ENCODE measurements around the gene NCAM1. TPM values are rescaled to one million over a fixed set of nuclear protein-coding genes. Genes with fewer than 3 reads are reported as not detected.

NCAM1 gene
- total RNA-seq, 1 donor from 2014 or later, result 3.5 TPM

DNA sequence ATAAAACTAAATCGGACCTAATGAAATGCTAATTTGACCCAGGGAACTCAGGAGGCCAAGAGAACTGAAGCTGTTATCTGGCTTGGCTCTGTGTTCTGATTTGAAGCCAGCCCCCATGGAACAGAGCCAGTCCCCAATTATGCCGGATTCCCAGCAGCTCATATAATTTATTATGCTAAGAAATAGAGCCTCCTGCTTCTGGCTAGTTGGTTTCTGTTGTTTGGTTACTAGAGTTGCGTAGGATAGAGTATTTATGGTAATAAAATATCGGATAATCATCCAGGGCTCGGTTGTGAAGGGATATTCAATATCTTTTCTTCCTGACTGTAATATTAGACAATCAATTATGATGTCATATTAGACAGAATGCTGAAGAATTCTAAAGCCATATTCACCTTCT lies 232.7 kb downstream of the NCAM1 start:
- ATAC-seq (peak in 1 of 2 donors; percentile 16), DNase-seq (no peak)
- Histone ChIP-seq H3K27me3 (ENCODE audit: low read depth) (no peaks in the 10 kb centered on the region), H3K4me1 (peaks cover 15% of the 10 kb centered on the region), H3K27ac (no peak overlapping the region), H3K9me3 (no peaks in the 10 kb centered on the region), H3K36me3 (no peaks in the 10 kb centered on the region), H3K4me3 (no peak overlapping the region)
- intact Hi-C loops (cut with DNase I), result no loop called here
- TF ChIP-seq, protein P1, sequence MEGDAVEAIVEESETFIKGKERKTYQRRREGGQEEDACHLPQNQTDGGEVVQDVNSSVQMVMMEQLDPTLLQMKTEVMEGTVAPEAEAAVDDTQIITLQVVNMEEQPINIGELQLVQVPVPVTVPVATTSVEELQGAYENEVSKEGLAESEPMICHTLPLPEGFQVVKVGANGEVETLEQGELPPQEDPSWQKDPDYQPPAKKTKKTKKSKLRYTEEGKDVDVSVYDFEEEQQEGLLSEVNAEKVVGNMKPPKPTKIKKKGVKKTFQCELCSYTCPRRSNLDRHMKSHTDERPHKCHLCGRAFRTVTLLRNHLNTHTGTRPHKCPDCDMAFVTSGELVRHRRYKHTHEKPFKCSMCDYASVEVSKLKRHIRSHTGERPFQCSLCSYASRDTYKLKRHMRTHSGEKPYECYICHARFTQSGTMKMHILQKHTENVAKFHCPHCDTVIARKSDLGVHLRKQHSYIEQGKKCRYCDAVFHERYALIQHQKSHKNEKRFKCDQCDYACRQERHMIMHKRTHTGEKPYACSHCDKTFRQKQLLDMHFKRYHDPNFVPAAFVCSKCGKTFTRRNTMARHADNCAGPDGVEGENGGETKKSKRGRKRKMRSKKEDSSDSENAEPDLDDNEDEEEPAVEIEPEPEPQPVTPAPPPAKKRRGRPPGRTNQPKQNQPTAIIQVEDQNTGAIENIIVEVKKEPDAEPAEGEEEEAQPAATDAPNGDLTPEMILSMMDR (IDR thresholded peaks at IDR 0.05), result no peak

DNA sequence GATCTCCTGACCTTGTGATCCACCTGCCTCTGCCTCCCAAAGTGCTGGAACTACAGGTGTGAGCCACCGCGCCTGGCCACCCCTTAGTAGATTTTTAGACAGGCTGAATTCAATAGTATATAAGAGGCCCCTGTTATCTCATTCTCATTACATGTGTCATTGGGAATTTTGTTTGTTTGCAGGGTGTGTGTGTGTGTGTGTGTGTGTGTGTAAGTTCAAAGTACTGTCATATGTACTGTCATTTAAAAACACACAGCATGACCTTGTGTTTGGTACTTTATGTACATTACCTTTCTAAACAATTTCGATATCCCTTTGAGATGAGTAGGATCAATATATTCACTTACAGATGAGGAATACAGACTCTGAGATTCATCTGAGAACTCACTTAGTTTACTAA lies 234.5 kb downstream of the NCAM1 start:
- intact Hi-C loops (cut with DNase I), result no loop called here
- H3K27me3 ChIP-seq (ENCODE audit: low read depth), result no peaks in the 10 kb centered on the region
- ATAC-seq, result no peak
- no peak for DNase-seq
- H3K9me3 ChIP-seq, result no peaks in the 10 kb centered on the region
- TF ChIP-seq, protein P1 (IDR thresholded peaks at IDR 0.05), result no peak
- H3K36me3 ChIP-seq, result no peaks in the 10 kb centered on the region
- no peaks in the 10 kb centered on the region for H3K4me1 ChIP-seq
- no peak overlapping the region for H3K4me3 ChIP-seq
- no peak overlapping the region for H3K27ac ChIP-seq

DNA sequence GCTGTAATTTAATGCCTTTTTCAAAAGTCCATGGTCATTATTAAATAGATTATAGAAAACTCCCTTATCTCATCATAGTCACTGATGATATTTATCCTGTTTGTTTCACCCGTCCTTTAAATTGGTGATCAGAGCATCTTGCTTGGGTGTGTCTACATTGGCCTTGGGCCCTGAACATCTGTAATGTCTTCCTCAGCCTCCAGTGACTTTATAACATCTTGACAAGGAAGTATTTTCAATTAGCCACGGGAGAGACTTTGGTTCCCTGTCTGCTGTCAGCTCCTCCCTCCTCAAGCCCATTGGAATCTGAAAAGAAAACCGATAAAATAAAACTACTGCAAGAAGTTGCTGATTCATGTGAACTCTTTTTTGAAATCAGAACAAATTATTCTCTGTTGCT lies 236.2 kb downstream of the NCAM1 start:
- Histone ChIP-seq H3K27ac (no peak overlapping the region), H3K4me1 (no peaks in the 10 kb centered on the region), H3K9me3 (no peaks in the 10 kb centered on the region), H3K4me3 (no peak overlapping the region), H3K36me3 (no peaks in the 10 kb centered on the region), H3K27me3 (ENCODE audit: low read depth) (no peaks in the 10 kb centered on the region)
- intact Hi-C loops (cut with DNase I), result no loop called here
- ATAC-seq (no peak), DNase-seq (no peak)
- TF ChIP-seq, protein P1 (IDR thresholded peaks at IDR 0.05), result no peak

DNA sequence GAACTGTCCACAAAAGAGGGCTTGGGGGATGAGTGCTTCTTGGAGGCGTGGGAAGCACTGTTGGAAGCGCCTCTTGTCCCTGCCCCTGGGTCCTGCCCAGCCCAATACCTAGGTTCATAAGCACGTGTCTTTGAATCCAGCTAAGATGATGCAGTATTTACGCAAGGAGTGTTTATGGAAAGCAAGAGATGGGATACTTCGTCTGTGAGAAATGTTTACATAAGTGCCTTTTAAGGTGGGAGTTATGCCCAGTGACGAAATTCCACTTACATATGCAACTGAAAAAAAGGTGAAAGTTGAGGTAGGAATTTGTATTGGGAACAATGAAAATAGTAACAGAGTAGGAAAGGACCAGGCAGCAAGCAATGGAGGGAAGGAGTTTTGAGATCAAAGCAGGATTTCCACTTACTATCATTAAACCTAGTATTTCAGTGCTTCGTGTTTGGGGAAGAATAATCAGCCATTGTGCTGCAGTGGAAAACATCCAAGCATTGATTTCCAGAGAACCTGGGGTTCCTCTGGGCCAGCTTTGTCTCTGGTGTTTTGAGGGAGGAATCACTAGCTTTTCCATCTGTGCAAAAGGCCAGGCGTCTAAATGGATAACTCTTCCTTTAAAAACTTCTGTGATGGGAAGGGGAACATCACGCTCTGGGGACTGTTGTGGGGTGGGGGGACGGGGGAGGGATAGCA lies 237.9 kb downstream of the NCAM1 start:
- Histone ChIP-seq H3K4me3 (no peak overlapping the region), H3K9me3 (no peaks in the 10 kb centered on the region), H3K27ac (no peak overlapping the region), H3K36me3 (no peaks in the 10 kb centered on the region), H3K4me1 (no peaks in the 10 kb centered on the region), H3K27me3 (ENCODE audit: low read depth) (no peaks in the 10 kb centered on the region)
- intact Hi-C loops (cut with DNase I), result no loop called here
- TF ChIP-seq, protein P1 (IDR thresholded peaks at IDR 0.05), result no peak
- DNase-seq (no peak), ATAC-seq (no peak)

DNA sequence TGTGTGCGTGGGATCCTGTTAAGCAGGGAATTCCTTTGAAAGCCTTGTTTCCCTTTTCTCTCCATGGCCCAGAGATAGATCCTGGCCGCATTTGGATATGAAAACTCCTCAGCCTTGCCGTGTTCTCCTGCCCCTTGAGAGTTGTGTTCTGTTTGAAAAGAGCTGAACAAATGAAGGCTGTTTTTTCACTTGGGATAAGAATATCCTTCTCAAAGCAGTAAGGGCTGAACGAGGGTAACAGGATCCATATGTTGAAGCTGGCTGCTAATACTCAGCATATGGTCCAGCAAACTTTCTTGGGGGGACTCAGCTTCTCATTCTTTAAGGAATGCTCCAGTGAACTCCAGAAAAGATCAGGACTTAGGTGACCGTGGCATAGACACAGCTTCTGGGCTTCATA lies 238.6 kb downstream of the NCAM1 start:
- TF ChIP-seq, protein P1 (IDR thresholded peaks at IDR 0.05), result no peak

More for the DNA sequence above, 238.6 kb downstream of the NCAM1 start:
- no peaks in the 10 kb centered on the region for H3K27me3 ChIP-seq (ENCODE audit: low read depth)
- no peak overlapping the region for H3K27ac ChIP-seq
- H3K9me3 ChIP-seq, result no peaks in the 10 kb centered on the region
- no peak overlapping the region for H3K4me3 ChIP-seq
- DNase-seq (no peak), ATAC-seq (no peak)
- no peaks in the 10 kb centered on the region for H3K36me3 ChIP-seq
- no peaks in the 10 kb centered on the region for H3K4me1 ChIP-seq
- intact Hi-C loops (cut with DNase I), result no loop called here
